Measurements from ENCODE around the gene CHRDL1.
"Not testable (repeated sequence)": the region's sequence is repeated elsewhere in the genome, so short reads cannot be mapped to it uniquely, and the experiment has no call there.

The CHRDL1 gene, protein sequence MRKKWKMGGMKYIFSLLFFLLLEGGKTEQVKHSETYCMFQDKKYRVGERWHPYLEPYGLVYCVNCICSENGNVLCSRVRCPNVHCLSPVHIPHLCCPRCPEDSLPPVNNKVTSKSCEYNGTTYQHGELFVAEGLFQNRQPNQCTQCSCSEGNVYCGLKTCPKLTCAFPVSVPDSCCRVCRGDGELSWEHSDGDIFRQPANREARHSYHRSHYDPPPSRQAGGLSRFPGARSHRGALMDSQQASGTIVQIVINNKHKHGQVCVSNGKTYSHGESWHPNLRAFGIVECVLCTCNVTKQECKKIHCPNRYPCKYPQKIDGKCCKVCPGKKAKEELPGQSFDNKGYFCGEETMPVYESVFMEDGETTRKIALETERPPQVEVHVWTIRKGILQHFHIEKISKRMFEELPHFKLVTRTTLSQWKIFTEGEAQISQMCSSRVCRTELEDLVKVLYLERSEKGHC

DNA sequence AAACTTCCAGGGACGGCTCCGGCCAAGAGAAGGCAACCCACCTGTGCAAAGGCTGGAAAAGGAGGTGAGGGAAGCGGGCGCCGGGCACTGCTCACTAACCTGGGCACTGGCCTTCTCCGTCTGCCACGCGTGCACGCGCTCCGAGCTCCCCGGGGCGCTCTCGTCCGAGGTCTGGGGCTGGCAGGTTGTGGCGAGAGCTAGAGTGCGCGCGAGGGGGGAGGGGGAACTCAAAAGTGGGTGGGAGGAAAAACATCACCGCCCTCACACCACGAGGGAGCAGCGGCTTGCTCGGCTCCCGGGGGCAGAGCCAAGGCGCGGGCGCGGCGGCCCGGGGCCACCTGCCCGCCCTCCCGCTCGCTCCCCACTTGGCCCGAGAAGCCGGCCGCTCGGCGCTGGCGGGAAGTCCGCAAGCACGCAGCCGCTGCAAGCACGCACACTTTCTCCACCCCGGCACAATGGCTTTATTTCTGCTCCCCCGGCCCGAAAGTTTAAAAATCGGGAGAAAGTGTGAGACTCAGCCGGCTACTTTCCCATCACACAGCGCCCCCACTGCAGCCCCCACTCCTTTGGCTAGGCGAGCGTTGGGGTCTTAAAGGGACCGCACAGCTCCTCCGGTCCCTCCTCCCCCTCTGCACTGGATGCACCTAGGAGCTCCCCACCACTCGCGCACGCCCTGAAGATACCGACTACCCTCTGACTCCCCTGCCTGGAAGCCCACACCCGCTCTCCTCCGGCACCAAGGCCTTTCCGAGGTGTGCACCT is at the start of gene CHRDL1:
TSS of gene CHRDL1 (minus strand) at position 173 of the 762 bp plus-strand sequence. CDS start 3,636 bp downstream, outside the sequence.
- peak in 2 of 3 donors; percentile 1 to 7 for DNase-seq

DNA sequence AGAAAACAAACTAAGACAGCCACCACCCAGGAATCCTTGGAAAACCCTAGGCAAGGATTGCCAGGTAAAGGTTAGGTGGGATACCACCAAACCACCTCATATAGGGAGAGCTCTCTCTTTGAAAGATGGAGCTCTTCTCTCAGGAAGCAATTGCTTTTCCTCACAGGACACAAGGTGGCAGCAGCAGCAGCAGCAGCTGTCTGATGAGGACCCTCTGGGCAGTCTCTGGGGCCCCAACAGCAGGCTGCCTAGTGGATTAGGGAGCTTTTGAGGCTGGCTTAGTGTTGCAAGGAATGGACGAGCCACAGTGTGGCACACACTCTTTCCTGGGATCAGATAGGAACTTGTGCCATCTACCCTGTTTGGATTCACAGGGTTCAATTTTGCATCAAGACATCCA is 41.4 kb upstream of the CHRDL1 start:
- no peak for DNase-seq

DNA sequence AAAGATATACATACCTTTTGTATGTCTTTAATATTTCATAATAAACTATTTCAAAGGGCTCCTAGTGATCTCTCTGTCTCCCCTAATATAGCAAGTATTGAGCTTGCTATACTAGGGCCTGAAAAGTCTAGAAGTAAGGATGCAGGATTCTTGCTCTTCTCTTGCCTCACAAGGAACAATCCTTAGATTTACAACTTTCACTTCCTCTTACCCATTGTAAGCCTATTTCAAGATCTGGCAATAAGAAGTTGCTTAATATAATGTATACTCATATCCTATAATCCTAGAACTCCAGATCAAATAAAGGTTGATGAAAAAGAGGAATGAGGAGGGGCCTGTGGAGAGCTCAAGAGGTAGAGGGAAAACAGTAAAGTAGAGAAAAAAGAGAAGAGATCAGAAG is 40.8 kb upstream of the CHRDL1 start:
- DNase-seq, result peak; percentile 6 to 43 (median 37)

DNA sequence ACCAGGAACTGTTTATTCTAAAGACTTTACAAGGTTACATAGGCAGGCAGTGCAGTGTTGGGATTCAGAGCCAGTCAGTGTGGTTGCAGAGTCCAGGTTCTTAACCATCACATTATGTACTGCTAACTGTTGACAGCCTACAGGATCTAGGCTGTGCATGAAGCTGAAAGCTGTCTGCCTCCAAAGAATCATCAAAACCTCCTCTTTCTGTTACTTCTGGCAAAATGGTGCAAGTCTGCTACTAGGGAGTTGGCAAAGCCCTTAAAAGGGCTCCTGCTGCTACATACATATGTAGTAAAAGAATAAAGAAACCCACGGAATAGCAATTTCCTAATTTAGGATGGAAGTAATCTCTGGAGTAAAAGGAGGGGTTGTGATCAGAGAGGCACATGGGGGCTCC is 40.4 kb upstream of the CHRDL1 start:
- no peak for DNase-seq

DNA sequence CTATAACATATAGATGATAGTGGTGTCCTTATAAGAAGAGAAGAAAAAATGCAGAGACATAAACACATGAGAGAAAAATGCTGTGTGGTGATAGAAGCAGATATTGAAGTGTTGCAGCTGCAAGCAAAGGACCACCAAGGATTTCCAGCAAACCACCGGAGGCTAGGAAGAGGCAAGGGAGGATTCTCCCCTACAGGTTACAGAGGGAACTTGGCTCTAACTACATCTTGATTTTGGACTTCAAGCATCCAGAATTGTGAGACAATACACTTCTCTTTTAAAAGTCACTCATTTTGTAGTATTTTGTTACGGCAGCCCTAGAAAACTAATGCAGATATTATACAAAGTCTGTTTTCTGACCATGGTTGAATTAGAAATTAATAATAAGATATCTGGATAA is 30.4 kb upstream of the CHRDL1 start:
- no peak for DNase-seq

DNA sequence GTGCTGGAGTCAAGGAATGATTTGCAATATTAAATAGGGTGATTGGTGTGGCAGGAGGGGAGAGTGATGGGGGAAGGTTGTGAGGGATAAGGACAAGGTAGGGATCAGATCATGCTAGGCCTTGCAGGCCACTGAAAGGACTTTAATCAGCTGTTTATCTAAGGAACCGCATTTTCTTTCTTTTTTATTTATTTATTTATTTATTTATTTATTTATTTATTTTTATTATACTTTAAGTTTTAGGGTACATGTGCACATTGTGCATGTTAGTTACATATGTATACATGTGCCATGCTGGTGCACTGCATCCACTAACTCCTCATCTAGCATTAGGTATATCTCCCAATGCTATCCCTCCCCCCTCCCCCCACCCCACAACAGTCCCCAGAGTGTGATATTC is 20.9 kb upstream of the CHRDL1 start:
- not testable (repeated sequence) for DNase-seq

DNA sequence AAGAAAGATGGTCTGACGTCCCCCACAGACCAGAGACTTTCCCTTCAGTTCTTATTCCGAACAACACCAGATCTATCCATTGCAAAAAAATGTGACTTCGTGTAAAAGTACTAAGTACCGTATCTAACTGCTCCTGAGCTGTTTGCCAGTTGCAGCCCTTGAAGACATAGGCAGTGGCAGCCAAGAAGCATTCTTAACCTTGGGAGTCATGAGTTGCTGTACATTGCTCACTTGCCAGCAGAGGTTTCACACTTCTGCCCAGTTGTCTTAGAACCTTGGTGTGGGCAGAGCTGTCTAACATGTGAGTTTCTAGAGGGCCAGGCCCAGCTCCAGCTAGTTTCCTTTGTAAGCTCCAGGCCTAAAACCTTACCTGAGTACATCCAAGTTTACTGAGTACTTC is 10.5 kb upstream of the CHRDL1 start:
- no peak for DNase-seq

DNA sequence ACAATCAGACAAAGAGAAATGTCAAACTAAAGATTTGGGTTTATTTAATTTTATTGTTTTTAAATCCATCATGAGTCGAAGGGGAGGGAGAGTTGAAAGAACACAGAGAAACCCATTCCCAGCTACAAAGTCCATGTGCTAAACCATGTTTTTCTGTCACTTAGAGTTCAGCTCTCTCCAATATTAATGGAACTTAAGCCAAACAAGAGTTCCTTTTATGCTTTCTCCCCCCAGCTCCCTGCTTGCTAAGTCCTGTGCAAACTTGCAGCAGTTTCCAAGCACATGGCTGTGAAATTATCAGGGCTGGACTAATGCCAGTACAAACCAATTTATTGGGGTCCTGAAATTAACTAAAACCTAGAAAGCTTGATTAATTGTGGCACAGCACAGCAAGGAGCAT is 9.7 kb upstream of the CHRDL1 start:
- DNase-seq, result no peak

DNA sequence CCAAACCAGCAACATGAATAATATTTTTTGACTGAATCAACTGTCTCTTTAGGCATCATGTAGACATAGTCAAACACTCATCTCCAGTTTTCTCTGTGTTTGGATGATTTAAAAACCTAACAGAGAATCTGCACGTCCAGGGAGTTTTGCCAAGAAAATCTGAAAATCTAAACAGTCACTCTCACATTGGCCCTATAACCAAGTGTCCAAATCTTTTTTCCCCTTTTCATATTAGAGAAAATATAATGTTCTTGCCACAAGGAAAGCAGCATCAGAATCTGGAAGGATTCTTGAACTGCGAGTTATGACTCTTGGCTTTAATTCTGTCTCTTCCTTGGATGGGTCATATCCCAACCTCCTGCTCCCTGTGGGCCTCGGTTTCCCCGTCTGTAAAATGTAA is 8.8 kb upstream of the CHRDL1 start:
- no peak for DNase-seq

DNA sequence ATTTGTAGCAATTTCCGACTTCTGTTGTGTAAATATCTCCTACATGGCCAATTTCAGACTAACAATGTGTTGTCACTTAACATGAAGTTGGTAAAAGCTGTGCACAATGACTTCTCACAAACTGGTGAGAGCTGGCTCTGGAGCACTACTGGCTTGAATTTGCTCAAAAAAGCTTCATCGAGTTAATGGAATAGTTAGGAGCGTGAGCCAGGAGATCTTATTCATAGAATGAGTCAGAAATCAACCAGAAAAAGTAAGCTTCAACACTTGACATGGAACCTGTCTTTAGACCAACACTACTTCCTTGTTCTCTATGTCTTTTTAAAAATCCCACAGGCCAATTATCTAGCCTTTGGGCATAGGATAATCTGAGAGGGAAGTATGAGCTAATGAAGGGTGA is 7.9 kb upstream of the CHRDL1 start:
- DNase-seq, result no peak

DNA sequence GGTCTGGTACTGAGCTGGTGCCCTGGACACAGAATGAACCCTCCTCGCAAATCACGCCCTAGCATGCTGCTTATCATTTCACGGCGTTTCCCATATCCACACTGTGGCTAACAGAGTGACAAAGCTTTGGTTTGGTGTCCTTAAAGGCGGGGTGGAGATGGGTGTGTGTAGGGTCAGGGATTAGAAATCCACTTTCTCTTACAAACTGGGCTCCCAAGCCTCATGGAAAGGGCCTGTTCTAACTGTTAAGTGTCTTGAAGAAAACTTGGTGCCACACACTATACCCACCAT is 735 bp upstream of the CHRDL1 start:
- DNase-seq, result no peak

DNA sequence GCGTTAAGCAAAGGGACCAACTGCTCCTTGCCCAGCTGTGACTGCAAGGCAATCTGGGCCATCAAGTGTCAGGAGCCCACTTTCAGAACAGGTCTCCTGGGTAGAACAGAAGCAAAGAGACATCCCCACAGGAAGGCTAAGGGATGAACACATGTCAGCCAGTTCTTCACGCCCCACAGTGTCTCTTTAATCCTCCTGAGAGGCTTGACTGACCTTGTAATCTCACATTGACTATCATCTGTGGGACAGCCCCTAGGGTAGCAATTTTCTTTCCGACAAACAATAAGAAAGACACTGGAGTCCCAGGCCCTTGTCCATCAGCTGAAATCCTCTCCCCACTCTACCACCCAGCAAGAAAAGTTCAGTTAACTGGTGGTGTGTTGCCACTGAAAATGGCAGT is 1.0 kb downstream of the CHRDL1 start:
- DNase-seq, result no peak

DNA sequence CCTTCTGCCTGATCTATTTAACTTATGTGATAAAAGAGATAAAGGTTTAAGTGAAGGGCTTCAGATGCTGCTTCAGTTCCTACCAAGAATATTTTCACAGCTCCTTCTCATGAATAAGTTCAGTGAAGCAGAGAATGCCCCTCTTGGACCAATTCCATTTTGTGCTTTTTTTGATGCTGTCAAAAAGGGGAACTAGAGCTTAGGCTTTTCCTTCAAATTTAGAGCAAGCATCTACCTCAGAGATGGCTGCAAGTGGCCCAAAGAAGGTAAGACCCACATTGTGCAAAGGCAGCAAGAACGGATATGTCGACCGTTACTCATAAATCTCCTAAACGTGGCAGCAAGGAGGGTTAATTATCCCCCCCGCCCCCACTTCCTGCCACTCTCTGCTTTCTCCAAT is 4.5 kb downstream of the CHRDL1 start:
- no peak for DNase-seq

DNA sequence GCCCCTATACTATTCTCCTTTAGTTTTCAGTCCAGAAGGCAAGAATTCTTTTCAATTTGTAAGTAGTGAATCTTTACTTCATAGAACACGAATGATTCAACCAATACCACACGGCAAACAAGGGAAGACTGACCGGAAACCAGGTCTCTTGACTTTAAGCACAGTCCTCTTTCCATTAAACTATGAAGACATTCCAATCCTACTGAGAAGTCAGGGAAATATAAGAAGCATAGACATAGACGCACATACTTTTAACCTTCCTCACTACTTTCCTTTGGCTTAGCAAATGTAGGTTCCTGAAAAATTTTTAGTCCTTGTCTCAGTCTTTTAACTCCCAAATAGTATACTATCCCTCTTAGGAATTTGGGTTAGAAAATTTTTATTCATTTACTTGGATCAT is 9.1 kb downstream of the CHRDL1 start:
- no peak for DNase-seq

DNA sequence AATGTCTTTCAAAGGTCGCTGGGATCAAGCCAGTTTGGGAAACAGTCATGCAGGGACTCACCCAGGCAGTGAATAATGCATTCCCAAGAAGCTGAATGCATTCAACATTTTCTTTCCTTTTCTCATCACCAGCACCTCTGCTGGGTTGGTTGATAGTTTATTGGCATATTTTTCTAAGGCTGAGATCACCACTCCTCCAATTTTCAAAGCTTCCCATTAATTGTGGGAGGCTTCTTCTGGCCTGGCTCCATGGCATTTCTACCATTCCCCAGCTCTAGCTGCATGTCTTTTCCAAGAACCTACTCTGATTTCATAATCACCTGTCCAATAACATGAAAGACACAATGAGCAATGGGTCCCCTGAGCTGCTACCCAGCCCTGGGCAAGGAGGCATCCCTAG is 35.8 kb downstream of the CHRDL1 start:
- no peak for DNase-seq

DNA sequence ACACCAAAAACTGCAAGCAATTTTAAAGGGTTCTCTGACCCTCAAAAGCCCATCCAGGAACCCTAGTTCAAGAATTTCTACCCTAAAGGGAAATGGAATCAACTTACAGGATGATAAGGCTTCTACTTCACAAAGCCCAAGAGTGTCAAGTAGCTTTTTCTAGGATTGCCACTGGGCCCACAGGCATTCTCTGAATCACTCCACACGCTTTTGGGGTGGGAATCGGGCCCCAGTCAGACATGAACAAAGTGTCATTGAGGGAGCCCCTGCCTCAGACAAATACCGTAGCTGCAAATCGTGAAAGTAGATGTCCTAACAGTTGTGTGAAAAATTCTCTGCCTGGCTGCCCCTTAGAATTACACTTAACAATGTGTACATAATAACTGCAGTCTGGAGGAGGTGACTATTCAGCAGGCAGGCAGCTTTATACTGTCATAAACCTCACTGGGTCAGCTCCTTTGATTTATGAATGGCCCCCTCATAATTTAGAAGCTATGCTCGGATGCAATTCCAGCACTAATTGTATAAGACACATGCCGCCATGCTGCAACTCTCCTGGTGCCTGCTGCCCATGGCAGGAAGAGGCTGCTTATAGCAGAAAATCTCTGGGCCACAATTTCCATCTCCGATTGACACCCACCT is 36.7 kb downstream of the CHRDL1 start:
- DNase-seq, result no peak

DNA sequence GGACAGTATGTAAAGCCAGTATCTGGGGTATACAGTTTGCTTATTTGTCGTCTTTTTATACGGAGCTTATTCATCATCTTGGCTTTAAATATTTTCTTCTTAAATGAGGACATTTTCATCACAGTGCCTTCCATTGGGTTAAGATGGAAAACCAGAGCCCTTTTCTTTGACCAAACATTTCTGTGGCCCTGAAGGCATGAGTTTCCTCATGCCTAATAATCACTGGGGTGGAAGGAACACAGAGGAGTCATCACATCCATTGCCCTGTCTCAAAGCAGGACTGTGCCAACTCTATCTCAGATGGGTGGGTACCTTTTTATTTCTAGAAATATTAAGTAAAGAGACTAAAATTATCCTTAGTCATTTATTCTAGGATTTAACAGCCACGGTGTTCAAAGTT is 40.0 kb downstream of the CHRDL1 start:
- DNase-seq, result no peak

DNA sequence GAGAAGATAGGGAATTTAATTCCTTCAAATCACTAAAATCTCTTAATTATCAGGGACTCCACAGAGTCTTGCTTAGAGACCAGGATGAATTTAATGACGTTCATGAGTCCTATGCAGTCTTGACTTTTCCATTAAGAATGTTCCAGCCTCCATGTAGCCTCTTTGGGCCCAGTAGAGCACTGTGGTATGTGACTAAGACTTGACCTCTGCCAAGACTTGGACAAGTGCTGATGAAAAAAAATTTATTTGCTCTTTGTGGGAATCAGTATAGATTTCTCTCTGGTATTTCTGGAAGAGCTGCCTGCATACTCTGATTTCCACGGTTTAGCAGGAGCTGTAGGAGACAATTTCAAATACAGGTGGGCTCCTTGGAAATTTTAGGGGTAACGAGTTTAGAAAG is 40.6 kb downstream of the CHRDL1 start:
- no peak for DNase-seq

DNA sequence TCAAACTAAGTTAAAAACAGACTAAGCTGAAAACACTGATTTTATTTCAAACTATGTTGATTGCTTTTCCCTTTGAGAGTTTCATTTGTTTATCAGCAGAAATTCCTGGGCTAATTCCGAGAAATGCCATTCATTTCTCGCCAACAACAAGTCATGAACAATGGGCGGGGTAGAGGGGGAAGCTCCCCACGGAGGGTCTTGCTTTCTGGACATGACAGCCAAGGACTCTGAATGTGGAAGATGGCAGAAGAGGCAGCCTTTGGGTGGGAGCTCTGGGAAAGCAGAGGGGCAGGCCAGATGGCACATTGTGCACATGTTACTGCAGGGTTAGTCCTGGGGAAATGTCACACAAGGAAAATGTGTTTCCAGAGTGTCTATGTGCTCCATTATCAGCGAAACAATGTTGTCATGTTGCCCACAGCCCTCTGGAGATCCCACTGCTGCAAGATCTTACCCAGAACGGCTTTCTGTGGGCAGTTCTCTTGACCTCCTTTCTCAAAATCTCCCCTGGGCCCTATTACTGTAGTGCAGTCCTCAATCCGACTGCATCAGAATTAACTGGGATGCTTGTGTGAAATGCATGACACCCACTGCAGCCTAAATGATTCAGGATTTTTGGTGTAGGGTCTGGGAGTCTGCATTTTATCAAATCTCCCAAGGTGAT is 45.0 kb downstream of the CHRDL1 start:
- DNase-seq, result no peak

DNA sequence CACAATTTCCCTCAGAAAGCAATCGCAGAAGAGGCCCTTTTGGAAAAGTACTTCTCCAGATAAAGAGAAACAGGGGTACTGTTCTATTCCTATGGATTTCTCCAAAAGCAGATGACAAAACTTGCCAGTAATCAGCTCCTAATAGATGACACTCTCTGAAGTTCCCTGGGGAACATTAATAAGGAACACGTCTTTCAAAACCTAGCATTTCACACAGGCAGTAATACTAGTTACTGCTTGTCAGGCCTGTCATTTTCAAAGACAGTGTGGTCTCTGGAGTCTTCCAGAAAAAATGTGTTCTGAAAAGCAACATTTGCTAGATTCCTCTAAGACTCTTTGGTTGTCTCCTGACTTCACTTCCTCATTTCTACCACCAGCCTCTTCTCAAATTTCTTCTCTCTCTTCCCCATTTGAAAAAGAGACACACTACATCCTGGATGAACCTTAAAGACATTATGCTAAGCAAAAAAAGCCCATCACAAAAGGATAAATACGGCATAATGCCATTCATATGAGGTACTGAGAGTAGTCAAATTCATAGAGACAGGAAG is 47.3 kb downstream of the CHRDL1 start:
- peak; percentile 11 to 27 (median 25) for DNase-seq

DNA sequence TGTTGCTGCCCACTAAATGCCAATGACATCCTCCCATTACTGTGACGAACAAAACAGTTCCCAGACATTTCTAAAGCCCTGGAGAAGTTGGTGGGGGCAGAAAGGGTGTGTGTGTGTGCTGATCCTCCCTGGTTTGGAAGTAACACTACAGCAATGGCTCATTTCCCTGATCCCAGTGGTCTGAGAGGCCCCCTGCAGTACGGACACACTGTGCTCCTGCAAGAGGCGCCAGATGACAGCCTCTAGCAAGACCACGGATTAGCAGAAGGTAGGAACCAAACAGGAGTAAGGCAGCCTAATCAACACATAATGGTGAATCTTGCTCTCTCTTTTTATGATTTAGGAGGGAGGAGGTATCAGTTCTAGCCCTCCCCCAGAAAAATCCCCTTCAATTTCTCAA is 49.6 kb downstream of the CHRDL1 start:
- no peak for DNase-seq

DNA sequence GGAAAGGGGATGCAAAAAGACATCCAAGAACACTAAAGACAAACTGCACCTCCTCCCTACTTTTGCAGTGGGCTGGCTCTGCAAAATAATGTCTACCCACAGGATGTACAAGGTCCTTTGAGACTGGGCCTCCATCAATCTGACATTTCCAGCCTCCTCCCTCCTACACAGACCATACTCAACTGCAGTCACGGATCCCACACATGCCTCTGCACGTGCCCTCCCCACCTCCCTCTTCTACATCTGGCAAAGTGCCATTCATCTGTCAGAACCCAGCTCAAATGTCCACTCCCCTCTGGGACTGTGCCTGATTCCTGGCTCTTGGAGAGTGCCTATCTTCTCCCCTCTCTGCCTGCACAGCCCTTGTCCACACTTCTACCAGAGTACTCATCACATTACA is 50.3 kb downstream of the CHRDL1 start:
- DNase-seq, result no peak

DNA sequence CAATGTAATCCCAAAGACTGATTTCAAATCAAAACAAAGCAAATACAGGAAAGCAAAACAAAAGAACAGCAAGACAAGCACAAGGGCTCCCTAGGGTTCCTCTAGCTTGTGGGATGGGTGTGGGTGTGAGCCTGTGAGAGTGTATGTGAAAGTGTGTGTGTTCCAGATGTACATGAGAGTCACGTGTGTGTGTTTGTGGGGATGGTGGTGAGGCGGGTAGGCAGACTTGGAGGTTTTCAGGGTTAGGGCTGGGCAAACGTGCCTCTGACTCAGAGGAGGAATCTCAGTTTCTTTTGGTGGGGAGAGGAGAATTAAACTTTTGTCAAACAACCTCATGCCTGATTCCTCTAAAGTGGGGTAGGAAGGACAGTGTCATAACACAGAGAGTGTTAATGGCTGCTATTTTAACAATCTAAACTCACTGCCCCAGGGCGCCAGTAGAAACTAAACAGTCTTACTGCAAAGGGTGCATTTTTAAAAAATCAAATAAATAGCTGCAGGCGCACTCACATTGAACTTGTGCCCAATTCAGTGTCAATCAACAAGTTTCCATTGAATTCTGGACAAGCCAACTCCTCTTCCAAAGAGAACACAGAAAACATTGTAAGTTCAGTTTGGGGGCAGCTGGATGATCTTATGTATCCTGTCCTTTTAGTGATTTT is 51.8 kb downstream of the CHRDL1 start:
- DNase-seq, result no peak
